ENCODE results near the gene MYH10.

- TF ChIP-seq POLR2A (IDR thresholded peaks at IDR 0.05) (no peak), CTCF (IDR thresholded peaks at IDR 0.05) (no peak), POLR2AphosphoS5 (IDR thresholded peaks at IDR 0.05) (no peak)
Observed at GRCh38 chr17:8438441-8438840, 192.1 kb downstream of the MYH10 start.
